Right lobe of liver (tissue), 4 donors: ENCODE data around the gene GCC1.

Experiments used
- POLR2A ChIP-seq: fragments of 450-650 bp; IDR thresholded peaks from one replicate; pipeline ENCODE4 v1.6.1; 2017; ENCODE audit warnings: antibody characterized with exemption, mild to moderate bottlenecking
- TF ChIP-seq, protein P1 (sequence below), 4 donors: fragments of 200-600 bp in 3 of 4; fragments of 450-650 bp in 1 of 4; IDR thresholded peaks; one replicate each; pipeline versions ENCODE4 v1.5.1 to v1.8.0; 2016 to 2022; ENCODE audit warnings: antibody characterized with exemption in 4 of 4, mild to moderate bottlenecking in 2 of 4
- donor health status: DM: no; HTN: no; CAD: no.
- donor health status: DM: no; HTN: no; CAD: no.
- donor health status: DM: no; HTN: yes; CAD: no.

- TF ChIP-seq, protein P1, sequence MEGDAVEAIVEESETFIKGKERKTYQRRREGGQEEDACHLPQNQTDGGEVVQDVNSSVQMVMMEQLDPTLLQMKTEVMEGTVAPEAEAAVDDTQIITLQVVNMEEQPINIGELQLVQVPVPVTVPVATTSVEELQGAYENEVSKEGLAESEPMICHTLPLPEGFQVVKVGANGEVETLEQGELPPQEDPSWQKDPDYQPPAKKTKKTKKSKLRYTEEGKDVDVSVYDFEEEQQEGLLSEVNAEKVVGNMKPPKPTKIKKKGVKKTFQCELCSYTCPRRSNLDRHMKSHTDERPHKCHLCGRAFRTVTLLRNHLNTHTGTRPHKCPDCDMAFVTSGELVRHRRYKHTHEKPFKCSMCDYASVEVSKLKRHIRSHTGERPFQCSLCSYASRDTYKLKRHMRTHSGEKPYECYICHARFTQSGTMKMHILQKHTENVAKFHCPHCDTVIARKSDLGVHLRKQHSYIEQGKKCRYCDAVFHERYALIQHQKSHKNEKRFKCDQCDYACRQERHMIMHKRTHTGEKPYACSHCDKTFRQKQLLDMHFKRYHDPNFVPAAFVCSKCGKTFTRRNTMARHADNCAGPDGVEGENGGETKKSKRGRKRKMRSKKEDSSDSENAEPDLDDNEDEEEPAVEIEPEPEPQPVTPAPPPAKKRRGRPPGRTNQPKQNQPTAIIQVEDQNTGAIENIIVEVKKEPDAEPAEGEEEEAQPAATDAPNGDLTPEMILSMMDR (IDR thresholded peaks at IDR 0.05): no peak
- TF ChIP-seq POLR2A: no peak
Measured at GRCh38 chr7:127595737-127596136, 10.3 kb upstream of the GCC1 start.
